ENCODE data around the gene TMPRSS12.
"Not testable (repeated sequence)": the region's sequence is repeated elsewhere in the genome, so short reads cannot be mapped to it uniquely, and the experiment has no call there.

TMPRSS12 gene

GRCh38 chr12:50840809-50841487 is 1.8 kb upstream of the TMPRSS12 start:
- H3K4me3 ChIP-seq (ENCODE audit: low read depth, low read length) = no peak overlapping the region
- DNase-seq (ENCODE audit: low read depth) = no peak
- TF ChIP-seq, protein P1, sequence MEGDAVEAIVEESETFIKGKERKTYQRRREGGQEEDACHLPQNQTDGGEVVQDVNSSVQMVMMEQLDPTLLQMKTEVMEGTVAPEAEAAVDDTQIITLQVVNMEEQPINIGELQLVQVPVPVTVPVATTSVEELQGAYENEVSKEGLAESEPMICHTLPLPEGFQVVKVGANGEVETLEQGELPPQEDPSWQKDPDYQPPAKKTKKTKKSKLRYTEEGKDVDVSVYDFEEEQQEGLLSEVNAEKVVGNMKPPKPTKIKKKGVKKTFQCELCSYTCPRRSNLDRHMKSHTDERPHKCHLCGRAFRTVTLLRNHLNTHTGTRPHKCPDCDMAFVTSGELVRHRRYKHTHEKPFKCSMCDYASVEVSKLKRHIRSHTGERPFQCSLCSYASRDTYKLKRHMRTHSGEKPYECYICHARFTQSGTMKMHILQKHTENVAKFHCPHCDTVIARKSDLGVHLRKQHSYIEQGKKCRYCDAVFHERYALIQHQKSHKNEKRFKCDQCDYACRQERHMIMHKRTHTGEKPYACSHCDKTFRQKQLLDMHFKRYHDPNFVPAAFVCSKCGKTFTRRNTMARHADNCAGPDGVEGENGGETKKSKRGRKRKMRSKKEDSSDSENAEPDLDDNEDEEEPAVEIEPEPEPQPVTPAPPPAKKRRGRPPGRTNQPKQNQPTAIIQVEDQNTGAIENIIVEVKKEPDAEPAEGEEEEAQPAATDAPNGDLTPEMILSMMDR (IDR thresholded peaks at IDR 0.05; ENCODE audit: low read depth, low read length, missing control alignments) = no peak
- in situ Hi-C loops (cut with HindIII; ENCODE audit: low sequenced_read_pairs) = no loop called here

DNA sequence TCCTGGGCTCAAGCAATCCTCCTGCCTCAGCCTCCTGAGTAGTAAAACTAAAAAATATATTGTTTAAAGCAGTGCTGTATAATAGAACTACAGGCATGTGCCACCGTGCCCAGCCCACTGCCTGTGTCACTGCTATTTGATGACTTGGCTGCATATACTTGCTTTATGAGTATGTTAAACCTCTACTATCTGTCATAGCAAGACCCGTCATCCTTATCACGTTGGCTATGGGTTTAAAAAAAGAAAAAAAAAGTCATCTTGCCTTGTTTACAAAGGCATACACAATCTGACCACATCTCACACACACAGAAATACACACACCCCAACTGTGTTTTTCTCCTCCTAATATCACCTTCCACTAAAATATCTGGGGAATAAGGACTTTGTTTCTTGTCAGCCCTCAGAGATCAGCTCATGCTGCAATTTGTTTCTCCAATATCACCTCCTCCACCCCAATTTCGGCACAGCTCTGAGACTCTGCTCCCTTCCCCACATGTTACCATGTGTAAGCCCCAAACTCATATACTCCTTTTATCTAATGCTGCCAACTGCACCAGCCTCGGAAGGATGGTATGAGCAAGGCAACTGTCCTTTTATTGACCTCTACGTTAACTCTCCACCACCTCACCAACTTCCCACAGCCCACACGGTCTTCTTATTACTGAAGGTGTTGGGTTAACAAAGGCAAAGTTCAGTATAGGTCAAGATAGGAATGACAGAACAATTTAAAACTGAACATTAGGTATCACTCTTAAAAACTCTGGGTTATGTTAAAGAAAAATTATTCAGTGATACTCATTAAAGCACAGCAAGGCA is 802 bp upstream of the TMPRSS12 start:
- no peak overlapping the region for H3K4me3 ChIP-seq (ENCODE audit: low read depth, low read length)
- in situ Hi-C loops (cut with HindIII; ENCODE audit: low sequenced_read_pairs) = no loop called here
- TF ChIP-seq, protein P1 (IDR thresholded peaks at IDR 0.05; ENCODE audit: low read depth, low read length, missing control alignments) = no peak
- DNase-seq (ENCODE audit: low read depth) = no peak

DNA sequence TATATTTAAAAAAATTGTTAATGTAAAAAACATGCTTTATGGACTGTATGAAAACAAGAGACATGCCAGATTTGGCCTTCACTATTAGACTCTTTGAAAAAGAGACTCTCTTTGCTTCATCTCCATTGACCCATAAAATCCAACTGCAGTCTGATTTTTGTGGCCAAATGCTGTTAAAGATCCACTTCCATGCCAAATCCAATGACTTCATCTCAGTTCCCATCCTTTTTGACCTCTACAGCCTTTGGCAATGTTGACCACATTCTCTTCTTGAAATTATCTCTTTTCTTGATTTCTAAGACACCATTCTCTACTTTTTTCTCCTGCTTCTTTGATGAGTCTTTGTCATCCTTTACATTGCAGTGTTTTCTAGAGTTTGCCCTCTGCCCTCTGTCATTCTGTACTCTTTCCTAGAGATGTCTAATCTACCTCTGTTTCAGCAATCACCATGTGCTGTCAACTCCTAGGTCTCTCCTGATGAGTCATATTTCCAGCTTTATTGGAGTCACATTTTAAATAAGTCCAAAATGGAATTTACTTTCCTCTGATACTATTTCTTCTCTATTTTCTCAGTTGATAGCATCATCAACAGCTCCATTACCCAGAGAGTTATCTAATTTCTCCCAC is 2.4 kb downstream of the TMPRSS12 start:
- no peak for DNase-seq (ENCODE audit: low read depth)
- in situ Hi-C loops (cut with HindIII; ENCODE audit: low sequenced_read_pairs) = no loop called here
- TF ChIP-seq, protein P1 (IDR thresholded peaks at IDR 0.05; ENCODE audit: low read depth, low read length, missing control alignments) = no peak
- H3K4me3 ChIP-seq (ENCODE audit: low read depth, low read length) = no peak overlapping the region

DNA sequence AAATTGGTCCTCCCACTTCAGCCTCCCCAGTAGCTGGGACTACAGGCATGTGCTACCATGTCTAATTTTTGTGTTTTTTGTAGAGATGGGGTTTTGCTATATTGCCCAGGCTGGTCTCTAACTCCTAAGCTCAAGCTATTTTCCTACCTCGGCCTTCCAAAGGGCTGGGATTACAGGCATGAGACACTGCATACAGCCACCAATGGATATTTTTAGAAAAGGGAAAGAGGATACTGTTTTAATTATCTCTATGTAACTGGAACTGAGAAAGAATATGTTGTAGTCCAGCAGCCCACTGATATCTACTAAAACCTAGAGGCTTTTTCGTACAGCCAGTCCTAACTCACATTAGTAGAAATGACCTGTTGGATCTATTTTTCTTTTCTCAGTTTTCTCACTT is 6.2 kb downstream of the TMPRSS12 start:
- in situ Hi-C loops (cut with HindIII; ENCODE audit: low sequenced_read_pairs) = no loop called here
- H3K4me3 ChIP-seq (ENCODE audit: low read depth, low read length) = no peak overlapping the region
- no peak for DNase-seq (ENCODE audit: low read depth)
- TF ChIP-seq, protein P1 (IDR thresholded peaks at IDR 0.05; ENCODE audit: low read depth, low read length, missing control alignments) = no peak

- in situ Hi-C loops (cut with HindIII; ENCODE audit: low sequenced_read_pairs); DNase-seq (ENCODE audit: low read depth); H3K4me3 ChIP-seq (ENCODE audit: low read depth, low read length): not testable (repeated sequence)
Measured at GRCh38 chr12:50855218-50855617, 12.5 kb downstream of the TMPRSS12 start.

DNA sequence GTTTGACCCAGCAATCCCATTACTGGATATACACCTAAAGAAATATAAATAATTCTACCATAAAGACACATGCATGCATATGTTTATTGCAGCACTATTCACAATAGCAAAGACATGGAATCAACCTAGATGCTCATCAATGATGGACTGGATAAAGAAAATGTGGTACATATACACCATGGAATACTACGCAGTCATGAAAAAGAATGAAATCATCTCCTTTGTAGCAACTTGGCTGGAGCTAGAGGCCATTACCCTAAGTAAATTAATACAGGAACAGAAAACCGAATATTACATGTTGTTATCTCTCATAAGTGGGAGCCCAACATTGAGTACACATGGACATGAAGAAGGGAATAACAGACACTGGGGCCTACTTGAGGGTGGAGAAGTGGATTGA is 13.0 kb downstream of the TMPRSS12 start:
- DNase-seq (ENCODE audit: low read depth); in situ Hi-C loops (cut with HindIII; ENCODE audit: low sequenced_read_pairs); H3K4me3 ChIP-seq (ENCODE audit: low read depth, low read length): not testable (repeated sequence)

GRCh38 chr12:50859621-50860310 is 17.0 kb downstream of the TMPRSS12 start:
- no peak overlapping the region for H3K4me3 ChIP-seq (ENCODE audit: low read depth, low read length)
- TF ChIP-seq, protein P1 (IDR thresholded peaks at IDR 0.05; ENCODE audit: low read depth, low read length, missing control alignments) = no peak
- DNase-seq (ENCODE audit: low read depth) = no peak
- in situ Hi-C loops (cut with HindIII; ENCODE audit: low sequenced_read_pairs) = loop anchor here (5.0 kb wide), 2 partner anchors 63 to 92 kb away; no protein-coding TSS in a partner anchor
